ENCODE measurements around the gene NUDT17.

DNA sequence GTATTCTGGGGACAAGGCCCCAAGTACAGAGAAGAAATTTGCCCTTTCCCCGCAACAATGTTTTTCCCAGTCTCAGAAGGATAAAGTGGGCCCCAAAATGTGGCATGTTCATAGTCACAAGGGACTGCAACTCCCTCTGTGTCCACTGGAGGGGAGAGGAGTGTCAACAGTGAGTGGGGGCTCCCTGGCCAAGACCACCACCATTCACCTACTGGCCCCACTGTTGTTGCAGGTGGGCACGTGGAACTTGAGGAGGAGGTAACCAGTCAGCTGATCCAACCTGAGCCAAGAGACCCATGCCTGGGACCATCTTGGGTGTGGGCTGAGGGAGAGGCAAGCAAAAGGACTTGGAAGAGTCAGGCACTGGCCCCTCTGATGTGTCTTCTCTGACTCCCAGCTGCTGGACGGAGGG lies 777 bp downstream of the NUDT17 start:
- no peak for TF ChIP-seq POLR2A (IDR thresholded peaks at IDR 0.05; ENCODE audit: extremely low read depth, insufficient read length)
- TF ChIP-seq, protein P1, sequence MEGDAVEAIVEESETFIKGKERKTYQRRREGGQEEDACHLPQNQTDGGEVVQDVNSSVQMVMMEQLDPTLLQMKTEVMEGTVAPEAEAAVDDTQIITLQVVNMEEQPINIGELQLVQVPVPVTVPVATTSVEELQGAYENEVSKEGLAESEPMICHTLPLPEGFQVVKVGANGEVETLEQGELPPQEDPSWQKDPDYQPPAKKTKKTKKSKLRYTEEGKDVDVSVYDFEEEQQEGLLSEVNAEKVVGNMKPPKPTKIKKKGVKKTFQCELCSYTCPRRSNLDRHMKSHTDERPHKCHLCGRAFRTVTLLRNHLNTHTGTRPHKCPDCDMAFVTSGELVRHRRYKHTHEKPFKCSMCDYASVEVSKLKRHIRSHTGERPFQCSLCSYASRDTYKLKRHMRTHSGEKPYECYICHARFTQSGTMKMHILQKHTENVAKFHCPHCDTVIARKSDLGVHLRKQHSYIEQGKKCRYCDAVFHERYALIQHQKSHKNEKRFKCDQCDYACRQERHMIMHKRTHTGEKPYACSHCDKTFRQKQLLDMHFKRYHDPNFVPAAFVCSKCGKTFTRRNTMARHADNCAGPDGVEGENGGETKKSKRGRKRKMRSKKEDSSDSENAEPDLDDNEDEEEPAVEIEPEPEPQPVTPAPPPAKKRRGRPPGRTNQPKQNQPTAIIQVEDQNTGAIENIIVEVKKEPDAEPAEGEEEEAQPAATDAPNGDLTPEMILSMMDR (IDR thresholded peaks at IDR 0.05; ENCODE audit: low read depth, low read length) = peak; percentile 61
